K562 (cell line): Measurements from ENCODE around the gene GPR32. TPM values are rescaled to one million over a fixed set of nuclear protein-coding genes. Genes with fewer than 3 reads are reported as not detected.
A peak's percentile ranks its signal among the peaks of the same experiment; 100 is the strongest.

Source experiments
- BRCA1 ChIP-seq, 2 experiments: fragments of 450-650 bp in 1 of 2; sonication (generic) in 1 of 2; formaldehyde crosslinking in 1 of 2; IDR thresholded peaks; 2 replicates each; pipeline versions ENCODE4 v1.5.0 to v1.6.1; 2017 to 2020; ENCODE audit warnings: mild to moderate bottlenecking in 1 of 2, missing genetic modification reagents in 1 of 2
- HDAC2 ChIP-seq: fragments of 450-650 bp; IDR thresholded peaks from 2 replicates; pipeline ENCODE4 v1.6.1; 2016; ENCODE audit warnings: mild to moderate bottlenecking
- JUND ChIP-seq, 2 experiments: IDR thresholded peaks; 2 replicates in 1 of 2; 3 replicates in 1 of 2; pipeline ENCODE4 v1.6.1; 2011; ENCODE audit warnings: borderline replicate concordance in 2 of 2, low read depth in 2 of 2, low read length in 2 of 2, improper control_type of control experiment in 1 of 2, missing biosample characterization in 1 of 2, missing genetic modification characterization in 1 of 2, missing genetic modification reagents in 1 of 2
- MEIS2 ChIP-seq: fragments of 450-650 bp; IDR thresholded peaks from 2 replicates; pipeline ENCODE4 v1.6.1; 2014; ENCODE audit warnings: mild to moderate bottlenecking; ENCODE audit not compliant: partially characterized antibody
- PRMT5 ChIP-seq: sonication (generic); formaldehyde crosslinking; IDR thresholded peaks from 2 replicates; pipeline ENCODE4 v1.5.0; 2020; ENCODE audit warnings: missing genetic modification reagents
- SETDB1 ChIP-seq: IDR thresholded peaks from one replicate; pipeline ENCODE4 v1.6.1; 2012; ENCODE audit warnings: low read length, control low read depth, inconsistent platforms
- U2AF2 ChIP-seq: fragments of 200-400 bp; formaldehyde crosslinking; optimal IDR thresholded peaks from 2 replicates; pipeline ENCODE3; 2017; ENCODE audit warnings: low read depth, mild to moderate bottlenecking, low read length
- ZNF212 ChIP-seq: fragments of 450-650 bp; formaldehyde crosslinking; IDR thresholded peaks from 2 replicates; pipeline ENCODE4 v1.4.0; 2020; ENCODE audit warnings: mild to moderate bottlenecking
- ZNF696 ChIP-seq: fragments of 250-450 bp; sonication (Bioruptor Pico); conservative IDR thresholded peaks from 2 replicates; pipeline ENCODE4 v1.4.0; 2020; ENCODE audit warnings: mild to moderate bottlenecking, moderate library complexity
- polyA plus RNA-seq, 8 experiments: library from polyadenylated mRNA; depleted of rRNA in 4 of 8; stranded (reverse) in 5 of 8; unstranded in 3 of 8; fragments of >200 nt; fragmentation: Nextera tagmentation in 2 of 8; fragmentation: Illumina TruSeq in 1 of 8; extraction: Ambion mirVana in 2 of 8; extraction: Trizol in 1 of 8; gene quantifications; 2 replicates each; pipeline versions ENCODE4 v1.2.1 to v1.2.3, GENCODE V29; 2011 to 2014; ENCODE audit warnings: inconsistent platforms in 1 of 8, missing spikeins in 1 of 8
- total RNA-seq, 7 experiments: library from RNA; depleted of rRNA in 6 of 7; stranded (reverse); fragments of >200 nt in 6 of 7; fragmentation: Illumina TruSeq in 2 of 7; extraction: Trizol in 2 of 7; gene quantifications; 2 replicates each; pipeline versions ENCODE4 v1.2.1 to v1.2.3, GENCODE V29; 2011 to 2021; ENCODE audit warnings: low replicate concordance in 1 of 7
- TF ChIP-seq, protein P1 (sequence below): fragments of 250-450 bp; sonication (Bioruptor Pico); IDR thresholded peaks from 2 replicates; pipeline ENCODE4 v1.4.0; 2020; ENCODE audit warnings: borderline replicate concordance
- TF ChIP-seq, protein P2 (sequence below): fragments of 450-650 bp; IDR thresholded peaks from 2 replicates; pipeline ENCODE4 v1.6.1; 2016; ENCODE audit warnings: missing biosample characterization, missing genetic modification characterization

Gene GPR32
- total and polyA plus RNA-seq, 9 of the 15 experiments (the other 6 are each of a cell fraction or from before 2014, with no cell fraction given) = not detected

GRCh38 chr19:50724522-50725217, 45.6 kb upstream of the GPR32 start (continued):
- TF ChIP-seq, protein P1, sequence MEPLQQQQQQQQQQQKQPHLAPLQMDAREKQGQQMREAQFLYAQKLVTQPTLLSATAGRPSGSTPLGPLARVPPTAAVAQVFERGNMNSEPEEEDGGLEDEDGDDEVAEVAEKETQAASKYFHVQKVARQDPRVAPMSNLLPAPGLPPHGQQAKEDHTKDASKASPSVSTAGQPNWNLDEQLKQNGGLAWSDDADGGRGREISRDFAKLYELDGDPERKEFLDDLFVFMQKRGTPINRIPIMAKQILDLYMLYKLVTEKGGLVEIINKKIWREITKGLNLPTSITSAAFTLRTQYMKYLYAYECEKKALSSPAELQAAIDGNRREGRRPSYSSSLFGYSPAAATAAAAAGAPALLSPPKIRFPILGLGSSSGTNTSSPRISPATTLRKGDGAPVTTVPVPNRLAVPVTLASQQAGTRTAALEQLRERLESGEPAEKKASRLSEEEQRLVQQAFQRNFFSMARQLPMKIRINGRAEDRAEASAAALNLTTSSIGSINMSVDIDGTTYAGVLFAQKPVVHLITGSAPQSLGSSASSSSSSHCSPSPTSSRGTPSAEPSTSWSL = no peak
- TF ChIP-seq ZNF212 (CRISPR knock-in tag) = no peak
- peak; percentile 24 for TF ChIP-seq SETDB1
- no peak for TF ChIP-seq JUND (IDR thresholded peaks at IDR 0.05; ENCODE audit: borderline replicate concordance, low read depth, low read length)
- peak; percentile 8; the same call in 1 of the 3 replicates for TF ChIP-seq JUND (tag; IDR thresholded peaks at IDR 0.05; ENCODE audit: borderline replicate concordance, low read depth, low read length)
- no peak for TF ChIP-seq HDAC2
- no peak for TF ChIP-seq ZNF696 (CRISPR knock-in tag)
- TF ChIP-seq U2AF2 = no peak
- no peak for TF ChIP-seq PRMT5 (CRISPR knock-in tag)
- TF ChIP-seq, protein P2, sequence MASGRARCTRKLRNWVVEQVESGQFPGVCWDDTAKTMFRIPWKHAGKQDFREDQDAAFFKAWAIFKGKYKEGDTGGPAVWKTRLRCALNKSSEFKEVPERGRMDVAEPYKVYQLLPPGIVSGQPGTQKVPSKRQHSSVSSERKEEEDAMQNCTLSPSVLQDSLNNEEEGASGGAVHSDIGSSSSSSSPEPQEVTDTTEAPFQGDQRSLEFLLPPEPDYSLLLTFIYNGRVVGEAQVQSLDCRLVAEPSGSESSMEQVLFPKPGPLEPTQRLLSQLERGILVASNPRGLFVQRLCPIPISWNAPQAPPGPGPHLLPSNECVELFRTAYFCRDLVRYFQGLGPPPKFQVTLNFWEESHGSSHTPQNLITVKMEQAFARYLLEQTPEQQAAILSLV (tag) = no peak
- TF ChIP-seq MEIS2 = peak; percentile 88
- no peak for TF ChIP-seq BRCA1 (IDR thresholded peaks at IDR 0.05)
- no peak for TF ChIP-seq BRCA1 (CRISPR knock-in tag; IDR thresholded peaks at IDR 0.05)
